Activated CD4-positive, alpha-beta memory T cell treated with anti-CD3 and anti-CD28 coated beads, Interleukin-2, amount 10 ng/mL, durations not matched to agents 7 days and 5 days (primary cell): ENCODE measurements around the gene TGIF2. TPM values are rescaled to one million over a fixed set of nuclear protein-coding genes. Genes with fewer than 3 reads are reported as not detected.

Experiments
- CTCF ChIA-PET: fragments of 350-600 bp; sonication (Branson Sonifier 250); formaldehyde crosslinking; loops from one replicate; lab custom pipeline; 2021; ENCODE audit warnings: antibody characterized with exemption, inconsistent platforms; lab: Charles Lee
- POLR2A ChIA-PET: fragments of 350-600 bp; sonication (Branson Sonifier 250); formaldehyde crosslinking; loops from one replicate; lab custom pipeline; 2021; ENCODE audit warnings: antibody characterized with exemption; lab: Charles Lee
- DNase-seq: peaks from one replicate; pipeline ENCODE4 v3.0.0-alpha.2; 2020
- H3K27ac Mint-ChIP-seq: one replicate; pipeline ENCODE4 v1.8.0; 2021; ENCODE audit warnings: mild to moderate bottlenecking, mixed read lengths
- H3K27me3 Mint-ChIP-seq: one replicate; pipeline ENCODE4 v1.8.0; 2021; ENCODE audit warnings: mixed read lengths
- H3K36me3 Mint-ChIP-seq: one replicate; pipeline ENCODE4 v1.8.0; 2021; ENCODE audit warnings: low read depth, mixed read lengths
- H3K4me1 Mint-ChIP-seq: one replicate; pipeline ENCODE4 v1.8.0; 2021; ENCODE audit warnings: mixed read lengths
- H3K4me3 Mint-ChIP-seq: one replicate; pipeline ENCODE4 v1.8.0; 2021; ENCODE audit warnings: mild to moderate bottlenecking, mixed read lengths
- H3K9me3 Mint-ChIP-seq: one replicate; pipeline ENCODE4 v1.8.0; 2021; ENCODE audit warnings: mixed read lengths
- total RNA-seq, 2 experiments: library from RNA; stranded (reverse); gene quantifications; one replicate each; pipeline ENCODE4 v1.2.3, GENCODE V29; 2021

The TGIF2 gene
- total RNA-seq, 2 experiments from 2014 or later, result 28.0 to 33.5 TPM

GRCh38 chr20:36574366-36575135 is 1.2 kb downstream of the TGIF2 start:
- ChIA-PET POLR2A (interaction anchor here (0.6 to 9.1 kb wide), 20 partner anchors 9 to 620 kb away, joined by 3 to 113 read pairs (median 5); partner anchors contain the start of genes DSN1, RAB5IF, SCAND1 and SLA2), CTCF (interaction anchor here (0.9 to 3.7 kb wide), 8 partner anchors 14 to 261 kb away, joined by 3 to 18 read pairs (median 4); partner anchors contain the start of gene RAB5IF)
- peak; percentile 47 for DNase-seq
- Mint-ChIP-seq H3K36me3 (peaks cover 30% of the 10 kb centered on the region), H3K4me3 (peak overlapping the region; percentile 92), H3K4me1 (peaks cover 34% of the 10 kb centered on the region), H3K9me3 (no peaks in the 10 kb centered on the region), H3K27ac (peak overlapping the region; percentile 81), H3K27me3 (no peaks in the 10 kb centered on the region)

DNA sequence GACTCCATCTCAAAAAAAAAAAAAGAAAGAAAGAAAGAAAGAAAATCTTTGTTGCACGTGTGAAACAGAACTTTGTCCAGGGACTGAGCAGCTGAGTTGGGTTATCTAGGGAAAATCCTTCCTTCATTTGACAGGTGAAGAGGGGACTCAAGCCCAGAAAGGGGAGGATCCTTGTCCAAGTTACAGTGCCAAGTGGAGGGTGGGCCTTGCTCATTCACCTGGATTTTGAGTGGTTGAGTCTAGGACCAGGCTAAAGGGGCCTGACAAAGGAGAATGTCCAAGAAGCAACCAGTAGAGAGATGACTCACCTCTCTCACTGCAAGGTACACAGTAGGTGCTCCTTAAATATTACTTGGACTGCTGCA is 2.7 kb downstream of the TGIF2 start:
- H3K36me3 Mint-ChIP-seq, result peaks cover 40% of the 10 kb centered on the region
- ChIA-PET CTCF (interaction anchor here (0.7 to 3.7 kb wide), 5 partner anchors 13 to 29 kb away, joined by 3 to 18 read pairs (median 15); partner anchors contain the start of gene RAB5IF), POLR2A (interaction anchor here (1.6 to 9.1 kb wide), 5 partner anchors 9 to 623 kb away, joined by 4 to 113 read pairs (median 55); partner anchors contain the start of gene RAB5IF)
- peak overlapping the region; percentile 81 for H3K27ac Mint-ChIP-seq
- no peaks in the 10 kb centered on the region for H3K9me3 Mint-ChIP-seq
- H3K4me3 Mint-ChIP-seq, result peak overlapping the region; percentile 92
- no peaks in the 10 kb centered on the region for H3K27me3 Mint-ChIP-seq
- peaks cover 41% of the 10 kb centered on the region for H3K4me1 Mint-ChIP-seq
- DNase-seq, result no peak

DNA sequence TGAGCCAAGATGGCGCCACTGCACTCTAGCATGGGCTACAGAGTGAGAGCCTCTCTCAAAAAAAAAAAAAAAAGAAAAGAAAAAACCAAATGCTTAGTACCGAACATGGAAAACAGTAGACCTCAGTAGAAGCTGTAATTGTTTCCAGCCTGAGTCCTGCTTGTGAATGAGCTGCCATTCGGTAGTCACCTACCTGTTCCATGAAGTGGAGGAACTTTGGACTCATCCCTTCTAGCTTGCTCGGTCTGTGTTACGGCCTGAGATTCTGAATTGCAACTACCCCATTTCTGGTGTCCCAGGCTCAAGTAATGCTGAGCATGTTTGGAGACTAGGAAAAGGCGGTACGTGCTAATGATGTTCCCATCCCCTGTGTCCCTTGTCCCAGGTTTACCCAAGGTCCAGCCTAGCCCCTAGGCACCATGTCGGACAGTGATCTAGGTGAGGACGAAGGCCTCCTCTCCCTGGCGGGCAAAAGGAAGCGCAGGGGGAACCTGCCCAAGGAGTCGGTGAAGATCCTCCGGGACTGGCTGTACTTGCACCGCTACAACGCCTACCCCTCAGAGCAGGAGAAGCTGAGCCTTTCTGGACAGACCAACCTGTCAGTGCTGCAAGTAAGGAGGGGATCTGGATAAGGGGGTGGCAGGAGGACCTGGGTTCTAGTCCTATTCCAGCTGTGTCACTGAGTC is 5.1 kb downstream of the TGIF2 start:
- Mint-ChIP-seq H3K27ac (no peak overlapping the region), H3K9me3 (no peaks in the 10 kb centered on the region), H3K4me1 (peaks cover 45% of the 10 kb centered on the region), H3K4me3 (no peak overlapping the region), H3K36me3 (peaks cover 52% of the 10 kb centered on the region), H3K27me3 (no peaks in the 10 kb centered on the region)
- POLR2A ChIA-PET, result interaction anchor here (1.3 to 9.1 kb wide), 3 partner anchors 15 to 27 kb away, joined by 5 to 113 read pairs (median 111); partner anchors contain the start of gene RAB5IF
- DNase-seq, result no peak
- CTCF ChIA-PET, result interaction anchor here (0.7 to 3.6 kb wide), 3 partner anchors 17 to 84 kb away, joined by 3 to 18 read pairs (median 4); partner anchors contain the start of gene RAB5IF

GRCh38 chr20:36579996-36580545 is 6.7 kb downstream of the TGIF2 start:
- DNase-seq, result no peak
- Mint-ChIP-seq H3K4me3 (no peak overlapping the region), H3K36me3 (peaks cover 53% of the 10 kb centered on the region), H3K27ac (peak overlapping the region; percentile 68), H3K9me3 (no peaks in the 10 kb centered on the region), H3K4me1 (peaks cover 44% of the 10 kb centered on the region), H3K27me3 (no peaks in the 10 kb centered on the region)
- POLR2A ChIA-PET, result interaction anchor here (1.0 to 6.6 kb wide), 3 partner anchors 14 to 25 kb away, joined by 4 to 52 read pairs (median 5); partner anchors contain the start of gene RAB5IF
- CTCF ChIA-PET, result interaction anchor here (1.1 kb wide), 1 partner anchor 25 kb away, joined by 3 read pairs; no protein-coding TSS in a partner anchor

DNA sequence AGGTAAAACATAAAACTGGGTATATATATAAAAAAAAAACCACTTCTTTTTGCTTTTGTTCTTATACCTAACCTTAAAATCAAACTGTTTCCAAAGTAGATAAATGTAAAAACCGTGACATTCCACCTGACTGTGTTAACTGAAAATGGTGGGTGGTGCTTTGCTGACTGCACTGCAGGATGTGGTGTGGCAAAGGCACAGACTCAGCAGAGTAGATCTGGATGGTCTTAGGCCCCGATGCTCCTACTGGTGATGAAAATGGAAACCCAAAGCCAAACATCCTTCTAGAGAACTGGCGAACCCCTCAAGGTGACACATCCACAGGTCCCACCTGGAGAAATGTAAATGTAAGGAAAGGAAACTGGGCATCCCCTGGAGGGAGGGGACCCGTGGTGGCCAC is 8.9 kb downstream of the TGIF2 start:
- no peaks in the 10 kb centered on the region for H3K9me3 Mint-ChIP-seq
- H3K4me1 Mint-ChIP-seq, result peaks cover 36% of the 10 kb centered on the region
- ChIA-PET CTCF (interaction anchor here (2.3 kb wide), 1 partner anchor 13 kb away, joined by 8 read pairs; no protein-coding TSS in a partner anchor), POLR2A (interaction anchor here (1.4 to 8.5 kb wide), 4 partner anchors 9 to 23 kb away, joined by 3 to 55 read pairs (median 32); partner anchors contain the start of genes RAB5IF and TGIF2)
- DNase-seq, result peak; percentile 64
- H3K27me3 Mint-ChIP-seq, result no peaks in the 10 kb centered on the region
- no peak overlapping the region for H3K4me3 Mint-ChIP-seq
- H3K36me3 Mint-ChIP-seq, result peaks cover 41% of the 10 kb centered on the region
- peak overlapping the region; percentile 83 for H3K27ac Mint-ChIP-seq

GRCh38 chr20:36582821-36583220 is 9.4 kb downstream of the TGIF2 start:
- Mint-ChIP-seq H3K4me1 (peaks cover 41% of the 10 kb centered on the region), H3K36me3 (peaks cover 45% of the 10 kb centered on the region), H3K27ac (peak overlapping the region; percentile 83), H3K27me3 (no peaks in the 10 kb centered on the region), H3K9me3 (no peaks in the 10 kb centered on the region), H3K4me3 (no peak overlapping the region)
- no peak for DNase-seq
- CTCF ChIA-PET, result interaction anchor here (2.3 kb wide), 1 partner anchor 13 kb away, joined by 8 read pairs; no protein-coding TSS in a partner anchor
- POLR2A ChIA-PET, result interaction anchor here (1.4 to 8.5 kb wide), 4 partner anchors 10 to 23 kb away, joined by 3 to 55 read pairs (median 32); partner anchors contain the start of genes RAB5IF and TGIF2

DNA sequence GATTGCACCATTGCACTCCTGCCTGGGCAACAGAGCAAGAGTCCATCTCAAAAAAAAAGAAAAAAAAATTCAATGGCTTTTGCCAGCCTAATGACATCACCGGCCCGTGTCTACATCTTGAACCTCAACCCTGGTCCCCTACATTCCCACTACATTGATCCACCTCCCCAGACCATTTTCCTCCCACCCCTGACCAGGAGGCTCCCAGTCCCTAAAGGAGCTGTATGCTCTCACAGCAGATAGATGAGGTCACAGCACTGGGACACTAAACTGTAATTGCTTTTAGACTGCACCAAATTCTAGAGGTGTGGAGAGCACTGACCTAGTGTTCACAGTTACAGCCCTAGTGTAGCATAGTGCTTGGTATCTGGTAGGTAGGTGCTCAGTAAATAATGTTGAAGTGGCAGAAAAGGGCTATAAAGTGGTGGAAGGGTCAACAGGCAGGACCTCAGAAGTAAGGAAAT is 10.7 kb downstream of the TGIF2 start:
- CTCF ChIA-PET, result interaction anchor here (0.6 to 2.3 kb wide), 3 partner anchors 11 to 20 kb away, joined by 3 to 8 read pairs (median 4); no protein-coding TSS in a partner anchor
- POLR2A ChIA-PET, result interaction anchor here (6.6 to 8.5 kb wide), 2 partner anchors 10 to 11 kb away, joined by 52 to 55 read pairs; partner anchors contain the start of gene TGIF2
- Mint-ChIP-seq H3K9me3 (no peaks in the 10 kb centered on the region), H3K4me3 (no peak overlapping the region), H3K27ac (peak overlapping the region; percentile 42), H3K4me1 (peaks cover 44% of the 10 kb centered on the region), H3K36me3 (peaks cover 38% of the 10 kb centered on the region), H3K27me3 (no peaks in the 10 kb centered on the region)
- no peak for DNase-seq

GRCh38 chr20:36585410-36586125 is 12.2 kb downstream of the TGIF2 start:
- CTCF ChIA-PET, result interaction anchor here (0.6 to 1.6 kb wide), 4 partner anchors 9 to 143 kb away, joined by 3 to 4 read pairs (median 3); partner anchors contain the start of gene RAB5IF

GRCh38 chr20:36587388-36588070 is 14.1 kb downstream of the TGIF2 start:
- H3K27me3 Mint-ChIP-seq, result no peaks in the 10 kb centered on the region
- CTCF ChIA-PET, result interaction anchor here (1.0 to 5.7 kb wide), 5 partner anchors 12 to 58 kb away, joined by 3 to 58 read pairs (median 7); partner anchors contain the start of genes RAB5IF, SLA2 and TGIF2
- H3K4me3 Mint-ChIP-seq, result no peak overlapping the region
- peaks cover 34% of the 10 kb centered on the region for H3K36me3 Mint-ChIP-seq
- no peak for DNase-seq
- peaks cover 41% of the 10 kb centered on the region for H3K4me1 Mint-ChIP-seq
- no peaks in the 10 kb centered on the region for H3K9me3 Mint-ChIP-seq
- POLR2A ChIA-PET, result interaction anchor here (0.9 to 8.5 kb wide), 3 partner anchors 8 to 18 kb away, joined by 4 to 55 read pairs (median 5); partner anchors contain the start of genes RAB5IF and TGIF2
- no peak overlapping the region for H3K27ac Mint-ChIP-seq

More at GRCh38 chr20:36585410-36586125, 12.2 kb downstream of the TGIF2 start:
- Mint-ChIP-seq H3K27me3 (no peaks in the 10 kb centered on the region), H3K4me3 (no peak overlapping the region), H3K36me3 (peaks cover 28% of the 10 kb centered on the region), H3K27ac (no peak overlapping the region), H3K9me3 (no peaks in the 10 kb centered on the region), H3K4me1 (peaks cover 40% of the 10 kb centered on the region)
- POLR2A ChIA-PET, result interaction anchor here (1.5 to 8.5 kb wide), 3 partner anchors 8 to 20 kb away, joined by 6 to 55 read pairs (median 52); partner anchors contain the start of genes RAB5IF and TGIF2
- no peak for DNase-seq

DNA sequence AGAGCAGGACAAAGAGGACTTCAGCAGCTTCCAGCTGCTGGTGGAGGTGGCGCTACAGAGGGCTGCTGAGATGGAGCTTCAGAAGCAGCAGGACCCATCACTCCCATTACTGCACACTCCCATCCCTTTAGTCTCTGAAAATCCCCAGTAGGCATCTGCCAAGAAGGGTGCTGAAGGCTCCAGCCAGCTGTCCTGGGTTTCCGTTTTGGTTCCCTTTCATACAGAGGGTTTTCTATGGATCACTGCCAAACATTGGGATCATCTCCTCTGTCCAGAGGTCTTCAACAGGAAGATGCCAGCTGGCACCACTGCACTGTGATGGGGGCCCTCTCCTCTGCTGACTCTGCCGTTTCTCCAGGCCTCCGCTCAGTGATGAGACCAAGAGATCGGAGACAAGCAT is 17.9 kb downstream of the TGIF2 start:
- Mint-ChIP-seq H3K4me3 (no peak overlapping the region), H3K36me3 (peaks cover 43% of the 10 kb centered on the region)

More for the DNA sequence above, 17.9 kb downstream of the TGIF2 start:
- Mint-ChIP-seq H3K27me3 (no peaks in the 10 kb centered on the region), H3K4me1 (peaks cover 65% of the 10 kb centered on the region), H3K27ac (peak overlapping the region; percentile 33), H3K9me3 (no peaks in the 10 kb centered on the region)
- POLR2A ChIA-PET, result interaction anchor here (1.4 to 8.2 kb wide), 4 partner anchors 8 to 54 kb away, joined by 3 to 111 read pairs (median 49); partner anchors contain the start of genes RAB5IF, SLA2 and TGIF2
- CTCF ChIA-PET, result interaction anchor here (0.7 to 5.7 kb wide), 7 partner anchors 14 to 55 kb away, joined by 3 to 58 read pairs (median 3); partner anchors contain the start of genes RAB5IF and SLA2
- DNase-seq, result no peak
